ENCODE results near the gene EHD3.

The EHD3 gene

GRCh38 chr2:31294196-31294595 lies 60.2 kb downstream of the EHD3 start:
- DNase-seq, result no peak

GRCh38 chr2:31296641-31297287 lies 62.8 kb downstream of the EHD3 start:
- no peak for DNase-seq

DNA sequence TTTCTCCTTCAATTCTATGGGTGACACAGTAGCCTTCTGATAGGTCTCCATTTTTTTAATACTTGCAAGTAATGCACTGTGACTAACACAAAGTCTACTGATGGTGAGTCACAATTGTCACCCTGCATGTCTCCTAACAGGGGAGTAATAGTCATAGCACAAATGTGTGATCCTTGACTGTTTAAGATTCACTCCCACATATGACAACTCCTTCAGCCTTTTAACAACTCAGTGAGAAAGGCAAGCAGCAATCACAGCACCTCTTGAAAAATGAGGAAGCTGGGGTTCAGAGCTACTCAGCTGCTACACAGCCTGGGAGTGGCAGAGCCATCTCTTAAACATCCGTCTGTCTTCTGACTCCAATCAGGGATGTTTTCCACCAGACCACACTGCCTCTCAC lies 63.8 kb downstream of the EHD3 start:
- no peak for DNase-seq

DNA sequence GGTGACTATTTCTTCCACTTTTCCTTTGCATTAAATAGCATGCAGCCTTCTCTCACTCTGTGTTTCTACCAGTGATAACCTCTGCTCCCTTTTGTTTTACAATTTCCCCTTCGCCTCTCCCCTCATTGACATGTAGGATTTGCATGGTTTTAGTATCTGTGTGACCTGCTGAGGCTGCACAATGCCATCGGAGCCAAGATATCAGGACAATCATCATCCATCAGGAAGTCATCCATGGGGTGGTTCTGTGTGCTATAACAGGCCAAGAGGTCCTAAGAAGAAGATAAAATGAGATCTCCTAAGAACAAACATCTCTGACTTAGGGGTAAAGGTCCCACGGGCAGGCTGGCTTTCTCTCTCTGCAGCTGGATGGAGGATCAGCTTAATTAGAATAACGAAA lies 65.6 kb downstream of the EHD3 start:
- DNase-seq, result no peak

- no peak for DNase-seq
These were observed 66.4 kb downstream of the EHD3 start for GRCh38 chr2:31300309-31300708.

GRCh38 chr2:31302940-31303563 lies 69.1 kb downstream of the EHD3 start:
- no peak for DNase-seq

DNA sequence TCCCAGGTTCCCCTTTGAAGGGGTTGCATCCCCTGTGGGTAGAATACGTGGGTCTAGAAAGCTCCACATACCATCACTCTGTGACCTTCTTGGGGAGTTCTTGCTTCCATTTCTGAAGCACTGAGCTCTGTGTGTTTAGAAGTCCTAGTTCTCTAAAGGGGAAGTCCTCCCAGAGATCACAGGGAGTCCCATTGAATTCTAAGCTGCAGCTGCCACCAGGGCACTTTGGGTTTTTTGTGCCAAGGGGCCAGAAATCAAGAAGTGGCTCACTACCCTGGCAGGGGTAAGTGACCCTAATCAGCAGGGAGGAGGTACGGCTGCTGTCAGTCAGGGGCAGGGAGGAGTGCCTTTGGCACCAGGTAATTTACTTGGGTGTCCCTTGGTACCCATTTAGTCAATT lies 70.9 kb downstream of the EHD3 start:
- no peak for DNase-seq

GRCh38 chr2:31312898-31313297 lies 78.9 kb downstream of the EHD3 start:
- DNase-seq, result no peak

DNA sequence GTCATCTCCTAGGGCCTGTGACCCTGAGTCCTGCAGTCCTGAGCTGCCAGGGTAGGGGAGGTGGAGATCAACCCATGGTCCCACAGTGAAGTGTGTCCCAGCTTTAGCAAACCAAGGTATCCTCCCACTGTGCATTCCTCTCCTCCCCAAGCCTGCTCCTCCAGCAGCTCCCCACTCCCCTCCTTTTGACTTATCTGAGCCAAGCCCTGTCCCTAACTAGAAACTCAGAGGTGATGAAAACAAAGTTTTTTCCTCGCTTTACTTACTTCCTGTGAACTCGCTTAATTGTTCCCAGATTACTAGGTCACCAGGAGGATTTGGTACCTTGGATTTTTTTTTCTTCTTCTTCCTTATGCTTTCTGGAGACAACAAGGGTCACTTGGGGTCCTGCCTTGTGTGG lies 80.8 kb downstream of the EHD3 start:
- DNase-seq, result no peak

DNA sequence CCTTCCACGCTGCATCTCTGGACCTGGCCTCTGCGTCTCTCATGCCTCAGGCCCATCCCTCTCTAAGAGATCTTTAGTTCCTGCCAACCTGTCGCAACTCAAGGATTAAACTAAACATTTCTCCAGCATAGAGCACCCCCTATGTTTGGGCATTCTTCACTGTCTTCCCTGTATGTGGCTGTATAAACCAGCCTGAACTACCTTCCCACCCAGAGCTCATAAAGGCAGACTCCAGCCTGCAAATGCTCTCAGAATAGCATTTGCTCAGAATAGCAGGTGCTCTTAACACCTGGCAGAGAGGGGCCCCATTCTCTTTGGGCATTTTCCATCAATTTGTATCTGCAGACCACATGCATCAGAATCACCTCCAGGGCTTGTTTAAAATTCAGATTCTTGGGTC lies 83.4 kb downstream of the EHD3 start:
- DNase-seq, result peak; percentile 56

DNA sequence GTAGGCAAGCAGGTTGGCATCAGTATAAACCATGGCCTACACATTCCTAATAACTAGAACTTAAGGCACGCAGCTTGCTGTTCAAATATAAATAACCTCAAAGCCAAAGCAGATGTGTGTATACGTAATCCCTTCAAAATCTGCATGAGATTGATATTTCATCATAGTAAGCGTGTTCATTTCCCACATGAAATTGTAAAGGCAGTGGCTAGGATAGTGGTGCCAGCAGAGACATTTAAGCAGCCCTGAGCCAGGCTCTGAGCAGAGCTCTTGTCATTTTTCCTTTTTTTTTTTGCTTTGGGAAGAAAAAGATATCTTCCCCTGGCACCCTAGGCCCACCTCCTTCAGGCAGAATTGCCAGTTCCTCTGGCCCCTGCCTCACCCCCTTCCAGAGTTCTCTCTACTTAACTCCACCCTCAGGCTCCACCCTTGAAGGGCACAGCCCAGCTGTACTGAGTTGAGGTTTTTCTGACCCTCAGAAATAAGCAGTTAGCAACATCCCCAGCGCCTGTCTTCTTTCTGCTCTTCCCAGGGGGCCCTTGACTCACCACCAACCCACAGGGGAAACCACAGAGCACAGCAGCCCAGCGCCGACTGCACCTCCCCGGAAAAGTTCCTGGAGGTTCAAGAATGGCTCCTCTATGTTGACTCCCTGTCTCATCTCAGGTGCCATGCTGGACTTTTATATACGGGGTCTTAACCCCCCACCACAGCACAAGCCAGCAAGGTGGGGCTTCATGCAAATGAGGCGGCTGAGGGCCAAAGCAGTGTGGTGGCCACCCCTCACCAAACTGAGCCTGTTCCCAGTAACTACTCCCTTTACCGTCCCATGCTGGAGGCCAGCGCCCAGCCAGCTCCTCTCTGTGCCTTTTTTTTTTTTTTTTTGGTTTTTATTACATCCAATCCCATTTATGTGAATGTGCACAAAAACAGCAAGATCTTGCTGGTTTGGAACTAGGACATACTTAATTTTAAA lies 84.7 kb downstream of the EHD3 start:
- DNase-seq, result peak; percentile 90
